DND-41 (cell line): Measurements from ENCODE around the gene TMSB10.

Experiments
- ATAC-seq: fragments of 200-7000 bp; cut with Tn5 transposase; 3 replicates; pipeline ENCODE4 v1.9.1; 2021; ENCODE audit warnings: low read depth; ENCODE audit not compliant: insufficient read depth
- DNase-seq: peaks from one replicate; pipeline ENCODE4 v3.0.0-alpha.2; 2020
- H2AFZ ChIP-seq: 2 replicates; pipeline ENCODE4 v1.6.0; 2012; ENCODE audit warnings: low read depth, low read length
- H3K27ac ChIP-seq: 2 replicates; pipeline ENCODE4 v1.5.1; 2012; ENCODE audit warnings: low read length, inconsistent platforms
- H3K27me3 ChIP-seq: fragments of 200-600 bp; sonication (generic); 2 replicates; pipeline ENCODE4 v1.6.0; 2012; ENCODE audit warnings: low read length, mild to moderate bottlenecking, inconsistent platforms; ENCODE audit not compliant: insufficient read depth, poor library complexity
- H3K36me3 ChIP-seq: 2 replicates; pipeline ENCODE4 v1.5.1; 2012; ENCODE audit warnings: low read length, inconsistent platforms; ENCODE audit not compliant: insufficient read depth
- H3K4me1 ChIP-seq: 2 replicates; pipeline ENCODE4 v1.5.1; 2012; ENCODE audit warnings: mild to moderate bottlenecking, low read length; ENCODE audit not compliant: insufficient read depth
- H3K4me2 ChIP-seq: 2 replicates; pipeline ENCODE4 v1.6.0; 2012; ENCODE audit warnings: mild to moderate bottlenecking, moderate library complexity, low read length, inconsistent platforms; ENCODE audit not compliant: insufficient read depth
- H3K4me3 ChIP-seq, 2 experiments: fragments of 200-600 bp in 1 of 2; shearing (Covaris generic) in 1 of 2; 2 replicates each; pipeline ENCODE4 v1.5.1; 2012 to 2016; ENCODE audit warnings: inconsistent platforms in 2 of 2, low read length in 2 of 2, mild to moderate bottlenecking in 2 of 2, low read depth in 1 of 2, moderate library complexity in 1 of 2
- H3K79me2 ChIP-seq: 2 replicates; pipeline ENCODE4 v1.6.0; 2012; ENCODE audit warnings: low read length, inconsistent platforms; ENCODE audit not compliant: insufficient read depth
- H3K9ac ChIP-seq: 2 replicates; pipeline ENCODE4 v1.6.0; 2012; ENCODE audit warnings: low read depth, mild to moderate bottlenecking, inconsistent platforms, low read length, moderate library complexity
- H3K9me3 ChIP-seq: 2 replicates; pipeline ENCODE4 v1.5.1; 2012; ENCODE audit warnings: low read length, moderate library complexity, mild to moderate bottlenecking, inconsistent platforms; ENCODE audit not compliant: insufficient read depth, severe bottlenecking
- H4K20me1 ChIP-seq: 2 replicates; pipeline ENCODE4 v1.6.0; 2012; ENCODE audit warnings: low read length; ENCODE audit not compliant: insufficient read depth
- CTCF ChIP-seq: IDR thresholded peaks from 2 replicates; pipeline ENCODE4 v1.5.1; 2012; ENCODE audit warnings: borderline replicate concordance, low read length, moderate library complexity, mild to moderate bottlenecking; ENCODE audit not compliant: poor library complexity, severe bottlenecking; ENCODE audit errors: extremely low read depth
- EZH2 ChIP-seq: IDR thresholded peaks from 3 replicates; pipeline ENCODE4 v1.6.1; 2012; ENCODE audit warnings: borderline replicate concordance, low read depth, mild to moderate bottlenecking, moderate library complexity, low read length, inconsistent platforms; ENCODE audit not compliant: severe bottlenecking

TMSB10 gene

GRCh38 chr2:84896567-84896966 lies 8.9 kb upstream of the TMSB10 start:
- peaks cover 35% of the 10 kb centered on the region for H3K4me1 ChIP-seq
- no peaks in the 10 kb centered on the region for H3K36me3 ChIP-seq
- DNase-seq = no peak
- no peaks in the 10 kb centered on the region for H3K79me2 ChIP-seq
- H2AFZ ChIP-seq = no peak overlapping the region
- ATAC-seq = no peak
- H3K9ac ChIP-seq = no peak overlapping the region
- no peaks in the 10 kb centered on the region for H3K9me3 ChIP-seq
- no peaks in the 10 kb centered on the region for H4K20me1 ChIP-seq
- H3K4me3 ChIP-seq = no peak overlapping the region
- TF ChIP-seq EZH2 (no peak), CTCF (no peak)
- no peak overlapping the region for H3K27ac ChIP-seq
- no peak overlapping the region for H3K4me2 ChIP-seq
- H3K27me3 ChIP-seq = no peaks in the 10 kb centered on the region

- Histone ChIP-seq H3K4me2 (no peak overlapping the region), H2AFZ (no peak overlapping the region)
Observed at GRCh38 chr2:84897773-84898172, 7.7 kb upstream of the TMSB10 start.

GRCh38 chr2:84899304-84900204 lies 5.9 kb upstream of the TMSB10 start:
- H2AFZ ChIP-seq = no peak overlapping the region
- TF ChIP-seq CTCF = no peak
- TF ChIP-seq EZH2 = no peak
- H3K36me3 ChIP-seq = no peaks in the 10 kb centered on the region
- no peaks in the 10 kb centered on the region for H3K79me2 ChIP-seq
- H4K20me1 ChIP-seq = no peaks in the 10 kb centered on the region
- ATAC-seq (no peak), DNase-seq (no peak)
- no peak overlapping the region for H3K9ac ChIP-seq
- no peaks in the 10 kb centered on the region for H3K27me3 ChIP-seq
- no peak overlapping the region for H3K4me3 ChIP-seq
- H3K9me3 ChIP-seq = no peaks in the 10 kb centered on the region
- no peak overlapping the region for H3K27ac ChIP-seq
- H3K4me1 ChIP-seq = peaks cover 29% of the 10 kb centered on the region
- H3K4me2 ChIP-seq = no peak overlapping the region

More at GRCh38 chr2:84897773-84898172, 7.7 kb upstream of the TMSB10 start:
- DNase-seq (no peak), ATAC-seq (no peak)
- peak overlapping the region; percentile 76; the same call in 1 of the 2 replicates for H3K27ac ChIP-seq
- H3K9me3 ChIP-seq = no peaks in the 10 kb centered on the region
- TF ChIP-seq EZH2 (no peak), CTCF (no peak)
- H4K20me1 ChIP-seq = no peaks in the 10 kb centered on the region
- no peaks in the 10 kb centered on the region for H3K27me3 ChIP-seq
- H3K4me1 ChIP-seq = peaks cover 35% of the 10 kb centered on the region
- H3K36me3 ChIP-seq = no peaks in the 10 kb centered on the region
- H3K9ac ChIP-seq = no peak overlapping the region
- no peak overlapping the region for H3K4me3 ChIP-seq
- no peaks in the 10 kb centered on the region for H3K79me2 ChIP-seq
